Measurements from ENCODE around the gene ANKS6. TPM values are rescaled to one million over a fixed set of nuclear protein-coding genes. Genes with fewer than 3 reads are reported as not detected.

The ANKS6 gene
- total RNA-seq, 1 experiment from 2014 or later = 46.3 TPM

GRCh38 chr9:98727428-98727827, 68.9 kb downstream of the ANKS6 start:
- H3T11ph ChIP-seq (ENCODE audit: low read length) = no peak overlapping the region
- H2BK120ac ChIP-seq (ENCODE audit: low read depth, low read length, poor library complexity, severe bottlenecking) = no peak overlapping the region
- TF ChIP-seq CTCF (conservative IDR thresholded peaks at IDR 0.05) = no peak
- H3K4me3 Mint-ChIP-seq = no peak overlapping the region
- H3K4me1 ChIP-seq (ENCODE audit: insufficient read depth, low read length) = no peaks in the 10 kb centered on the region
- H2BK15ac ChIP-seq (ENCODE audit: low read depth, low read length) = no peak overlapping the region
- H3K79me1 ChIP-seq (ENCODE audit: insufficient read depth, low read depth, low read length, poor library complexity, severe bottlenecking) = no peaks in the 10 kb centered on the region
- no peak overlapping the region for H4K5ac ChIP-seq (ENCODE audit: insufficient read length, low read depth, low read length)
- H3K14ac ChIP-seq (ENCODE audit: insufficient read depth, low read length) = no peak overlapping the region
- no peak overlapping the region for H4K91ac ChIP-seq (ENCODE audit: insufficient read length, low read depth, low read length)
- H3K27me3 ChIP-seq (ENCODE audit: insufficient read depth, low read length) = no peaks in the 10 kb centered on the region
- peaks cover 8 to 10% of the 10 kb centered on the region in 2 experiments; a peak in 3 of 4 replicates for H3K4me1 Mint-ChIP-seq
- WGBS (ENCODE audit: extremely low coverage, insufficient read length, low lambda C conversion rate) = no CpG with 5 or more reads among the region's 7 CpGs
- H3K27ac Mint-ChIP-seq = no peak overlapping the region
- no peak for DNase-seq
- no peaks in the 10 kb centered on the region for H3K79me2 ChIP-seq (ENCODE audit: insufficient read depth, low read length)
- no peak overlapping the region for H3K56ac ChIP-seq (ENCODE audit: insufficient read length, low read depth, low read length)
- no peaks in the 10 kb centered on the region for H3K36me3 Mint-ChIP-seq (ENCODE audit: insufficient read depth in 1 of 3, low read depth in 3 of 3)
- H3K23ac ChIP-seq (ENCODE audit: insufficient read length, low read depth, low read length) = no peak overlapping the region
- H3K9me3 ChIP-seq (ENCODE audit: control insufficient read depth, low read depth, low read length) = no peaks in the 10 kb centered on the region
- H2AFZ ChIP-seq (ENCODE audit: low read length) = no peak overlapping the region
- no peak overlapping the region for H2AK5ac ChIP-seq (ENCODE audit: insufficient read length, low read length)
- no peak overlapping the region for H3K4ac ChIP-seq (ENCODE audit: low read depth, low read length)
- no peaks in the 10 kb centered on the region for H3K9me3 Mint-ChIP-seq
- no peak overlapping the region for H3K27ac ChIP-seq (ENCODE audit: insufficient read length, low read depth, low read length)
- no peak overlapping the region for H3K4me2 ChIP-seq (ENCODE audit: insufficient read depth, insufficient read length, low read length)
- no peak overlapping the region for H2BK20ac ChIP-seq (ENCODE audit: low read depth, low read length, poor library complexity, severe bottlenecking)
- H2BK12ac ChIP-seq (ENCODE audit: insufficient read length, low read depth, low read length) = no peak overlapping the region
- no peak overlapping the region for H3K9ac ChIP-seq (ENCODE audit: extremely low read depth, insufficient read length, low read length)
- no peak overlapping the region for H2BK5ac ChIP-seq (ENCODE audit: insufficient read length, low read length)
- H3K23me2 ChIP-seq (ENCODE audit: insufficient read length, low read depth, low read length, poor library complexity, severe bottlenecking) = no peaks in the 10 kb centered on the region
- H3K27me3 Mint-ChIP-seq (ENCODE audit: low read depth) = peaks cover 47% of the 10 kb centered on the region
- H3K18ac ChIP-seq (ENCODE audit: insufficient read length, low read depth, low read length) = no peak overlapping the region
- H4K8ac ChIP-seq (replicated peaks; ENCODE audit: insufficient read length, low read depth, low read length) = no peak overlapping the region
- H4K20me1 ChIP-seq (ENCODE audit: control insufficient read depth, insufficient read depth, insufficient read length) = no peaks in the 10 kb centered on the region
